Mesenchymal stem cell (in vitro differentiated cells and primary cell): ENCODE measurements around the gene MEX3B.

ENCODE experiments used
- DNase-seq: peaks from one replicate; pipeline ENCODE4 v3.0.0-alpha.2; 2013
- H2AFZ ChIP-seq: one replicate; pipeline ENCODE4 v1.6.1; 2013; ENCODE audit warnings: low read depth, mild to moderate bottlenecking, control low read depth, inconsistent platforms, low read length, moderate library complexity
- H2AK5ac ChIP-seq: 2 replicates; pipeline ENCODE4 v1.6.1; 2013; ENCODE audit warnings: low read length, moderate library complexity, mild to moderate bottlenecking, inconsistent platforms; ENCODE audit not compliant: severe bottlenecking
- H2BK120ac ChIP-seq: one replicate; pipeline ENCODE4 v1.6.1; 2013; ENCODE audit warnings: low read depth, mild to moderate bottlenecking, inconsistent platforms, low read length, moderate library complexity
- H2BK12ac ChIP-seq, 2 experiments: one replicate each; pipeline ENCODE4 v1.6.1; 2013; ENCODE audit warnings: inconsistent platforms in 2 of 2, low read length in 2 of 2, mild to moderate bottlenecking in 2 of 2, moderate library complexity in 2 of 2, control low read depth in 1 of 2
- H2BK15ac ChIP-seq: one replicate; pipeline ENCODE4 v1.6.1; 2013; ENCODE audit warnings: mild to moderate bottlenecking, low read depth, inconsistent platforms; ENCODE audit not compliant: poor library complexity, severe bottlenecking
- H2BK5ac ChIP-seq: 2 replicates; pipeline ENCODE4 v1.6.1; 2013; ENCODE audit warnings: low read depth, mild to moderate bottlenecking, low read length, control low read depth, inconsistent platforms; ENCODE audit not compliant: poor library complexity, severe bottlenecking
- H3K14ac ChIP-seq, 2 experiments: one replicate each; pipeline ENCODE4 v1.6.1; 2013; ENCODE audit warnings: inconsistent platforms in 2 of 2, low read length in 2 of 2, control low read depth in 1 of 2, mild to moderate bottlenecking in 1 of 2, moderate library complexity in 1 of 2
- H3K18ac ChIP-seq, 2 experiments: one replicate each; pipeline ENCODE4 v1.6.1; 2013; ENCODE audit warnings: inconsistent platforms in 2 of 2, low read length in 2 of 2, control low read depth in 1 of 2, low read depth in 1 of 2, mild to moderate bottlenecking in 1 of 2
- H3K23ac ChIP-seq, 2 experiments: one replicate each; pipeline ENCODE4 v1.6.1; 2013; ENCODE audit warnings: inconsistent platforms in 2 of 2, low read length in 2 of 2, mild to moderate bottlenecking in 2 of 2, moderate library complexity in 2 of 2, control low read depth in 1 of 2
- H3K27ac ChIP-seq: 2 replicates; pipeline ENCODE4 v1.5.1; 2013; ENCODE audit warnings: mild to moderate bottlenecking, moderate library complexity, low read length, control low read depth, inconsistent platforms; ENCODE audit not compliant: poor library complexity, severe bottlenecking
- H3K27me3 ChIP-seq, 2 experiments: 2 replicates each; pipeline versions ENCODE4 v1.6.1 to v1.7.0; 2013; ENCODE audit warnings: low read length in 2 of 2, mild to moderate bottlenecking in 2 of 2, moderate library complexity in 2 of 2, control low read depth in 1 of 2, inconsistent platforms in 1 of 2; ENCODE audit not compliant: control insufficient read depth in 1 of 2, insufficient read depth in 1 of 2
- H3K36me3 ChIP-seq, 2 experiments: 2 replicates each; pipeline versions ENCODE4 v1.6.1 to v1.7.0; 2013; ENCODE audit warnings: low read length in 2 of 2, control low read depth in 1 of 2, inconsistent platforms in 1 of 2, low read depth in 1 of 2, mild to moderate bottlenecking in 1 of 2; ENCODE audit not compliant: insufficient read depth in 2 of 2, control insufficient read depth in 1 of 2
- H3K4ac ChIP-seq, 2 experiments: one replicate each; pipeline ENCODE4 v1.6.1; 2013; ENCODE audit warnings: inconsistent platforms in 2 of 2, low read length in 2 of 2, mild to moderate bottlenecking in 2 of 2, moderate library complexity in 2 of 2, control low read depth in 1 of 2, low read depth in 1 of 2
- H3K4me1 ChIP-seq: 2 replicates; pipeline ENCODE4 v1.6.1; 2013; ENCODE audit warnings: low read depth, low read length, control low read depth; ENCODE audit not compliant: control insufficient read depth, insufficient read depth
- H3K4me2 ChIP-seq: 2 replicates; pipeline ENCODE4 v1.6.1; 2013; ENCODE audit warnings: low read length, mild to moderate bottlenecking, inconsistent platforms; ENCODE audit not compliant: poor library complexity, severe bottlenecking
- H3K4me3 ChIP-seq, 2 experiments: 2 replicates each; pipeline versions ENCODE4 v1.5.1 to v1.7.0; 2013; ENCODE audit warnings: low read length in 2 of 2, mild to moderate bottlenecking in 2 of 2, control low read depth in 1 of 2, low read depth in 1 of 2; ENCODE audit not compliant: insufficient read depth in 1 of 2
- H3K79me1 ChIP-seq: replicated peaks from 2 replicates; pipeline ENCODE4 v1.6.1; 2013; ENCODE audit warnings: mild to moderate bottlenecking, control low read depth, low read length, inconsistent platforms; ENCODE audit not compliant: poor library complexity, severe bottlenecking
- H3K9ac ChIP-seq: 2 replicates; pipeline ENCODE4 v1.7.0; 2013; ENCODE audit warnings: mild to moderate bottlenecking, low read length, moderate library complexity
- H3K9me3 ChIP-seq: 2 replicates; pipeline ENCODE4 v1.7.0; 2013; ENCODE audit warnings: mild to moderate bottlenecking, low read length; ENCODE audit not compliant: control insufficient read depth
- H4K8ac ChIP-seq: one replicate; pipeline ENCODE4 v1.6.1; 2013; ENCODE audit warnings: inconsistent platforms, mild to moderate bottlenecking, low read length, moderate library complexity
- H4K91ac ChIP-seq: one replicate; pipeline ENCODE4 v1.6.1; 2013; ENCODE audit warnings: mild to moderate bottlenecking, low read length, inconsistent platforms
- WGBS: methylation state at CpG from one replicate; pipeline ENCODE4 v1.1.7; 2013; ENCODE audit warnings: mixed read lengths; 5-methylcytosine and 5-hydroxymethylcytosine counted together

The MEX3B gene

DNA sequence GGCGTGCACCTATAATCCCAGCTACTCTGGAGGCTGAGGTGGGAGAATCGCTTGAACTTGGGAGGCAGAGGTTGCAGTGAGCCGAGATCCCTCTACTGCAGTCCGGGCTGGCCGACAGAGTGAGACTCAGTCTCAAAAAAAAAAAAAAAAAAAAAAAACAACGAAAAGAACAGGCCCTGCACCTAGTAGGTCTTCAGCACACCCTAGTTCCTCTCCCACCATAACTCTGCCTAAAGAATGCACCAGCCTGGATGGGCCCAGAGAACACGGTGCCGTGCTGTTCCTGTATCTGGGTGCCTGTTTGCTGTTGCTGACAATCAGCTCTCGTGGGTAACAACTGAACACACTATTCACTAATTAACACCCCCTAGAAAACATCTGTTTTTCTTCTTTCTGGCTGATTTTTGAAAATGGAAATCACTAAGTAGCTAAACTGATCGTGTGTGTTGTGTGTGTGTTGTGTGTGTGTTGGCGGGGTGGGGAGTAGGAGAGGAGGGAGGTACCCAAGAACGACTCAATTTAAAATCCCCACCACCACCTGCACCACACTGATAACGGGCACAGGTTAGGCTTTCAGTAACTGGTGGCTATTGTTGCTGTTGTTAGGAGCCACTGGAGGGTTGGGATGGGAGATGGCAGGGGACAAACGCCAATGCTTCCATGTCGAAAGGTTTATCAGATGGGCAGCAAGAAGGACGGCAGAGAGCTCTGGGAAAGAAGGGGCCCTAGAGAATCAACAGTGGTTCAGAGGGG lies 40.6 kb upstream of the MEX3B start:
- peaks cover 7 to 33% of the 10 kb centered on the region in 2 experiments for H3K27me3 ChIP-seq
- H3K9ac ChIP-seq: no peak overlapping the region
- DNase-seq: no peak
- no peak overlapping the region for H3K27ac ChIP-seq
- H3K36me3 ChIP-seq: no peaks in the 10 kb centered on the region
- H2BK15ac ChIP-seq: no peak overlapping the region
- no peak overlapping the region for H3K23ac ChIP-seq
- no peak overlapping the region for H2BK120ac ChIP-seq
- no peak overlapping the region for H3K4me2 ChIP-seq
- no peak overlapping the region for H3K4ac ChIP-seq
- H4K91ac ChIP-seq: no peak overlapping the region
- no peak overlapping the region for H2BK5ac ChIP-seq
- H3K18ac ChIP-seq: no peak overlapping the region
- no peak overlapping the region for H4K8ac ChIP-seq
- H3K79me1 ChIP-seq: no peaks in the 10 kb centered on the region
- H3K4me1 ChIP-seq: peaks cover 4% of the 10 kb centered on the region
- no peak overlapping the region for H3K4me3 ChIP-seq
- 92% methylated on average over 12 of the region's 16 CpGs for WGBS
- no peak overlapping the region for H2AK5ac ChIP-seq
- H2AFZ ChIP-seq: no peak overlapping the region
- no peaks in the 10 kb centered on the region for H3K9me3 ChIP-seq
- H2BK12ac ChIP-seq: no peak overlapping the region
- H3K14ac ChIP-seq: no peak overlapping the region

DNA sequence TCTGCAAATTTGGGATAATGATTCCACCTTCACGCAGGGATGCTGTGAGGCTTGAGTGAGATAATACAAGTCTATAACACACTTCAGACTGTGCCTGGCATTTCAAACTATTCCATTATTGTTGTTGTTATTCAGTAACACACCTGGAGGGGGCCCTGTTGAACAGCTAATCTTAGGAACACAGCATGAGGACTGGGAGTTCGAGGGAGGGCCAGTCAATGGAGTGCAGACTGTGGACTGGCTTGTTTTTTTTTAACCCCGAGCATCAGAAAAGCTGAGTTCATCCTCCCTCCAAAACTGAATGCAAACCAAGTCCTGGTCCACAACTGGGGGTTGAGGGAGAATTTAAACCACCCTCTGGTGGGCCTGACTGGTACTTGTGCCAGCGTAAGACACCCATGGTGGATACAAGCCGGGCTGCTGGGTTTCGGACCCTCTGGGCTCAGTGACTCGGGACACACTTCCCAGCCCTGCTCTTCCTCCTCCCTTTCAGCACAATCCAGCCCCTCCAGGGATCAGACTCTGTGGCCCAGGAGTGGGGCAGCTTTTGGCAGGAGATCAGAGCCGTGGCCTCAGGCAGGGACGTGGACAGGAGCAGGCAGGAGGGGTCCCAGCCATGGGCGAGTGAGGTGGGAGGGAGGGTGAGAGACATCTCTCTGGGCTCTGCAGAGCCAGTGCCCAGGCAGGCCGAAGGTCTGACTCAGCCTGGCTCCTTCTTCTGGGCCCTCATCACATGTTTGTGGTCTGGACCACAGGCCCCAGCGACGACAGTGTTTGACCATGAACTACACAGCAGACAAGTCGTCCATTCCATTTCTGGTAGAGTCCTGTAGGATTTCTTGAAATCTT lies 36.3 kb upstream of the MEX3B start:
- Histone ChIP-seq H3K4me3 (no peak overlapping the region), H3K4me2 (no peak overlapping the region), H3K4me1 (peaks cover 4% of the 10 kb centered on the region), H3K18ac (peak overlapping the region in 1 of 2 experiments; percentile 81), H2BK120ac (no peak overlapping the region), H4K91ac (peak overlapping the region; percentile 71), H3K79me1 (no peaks in the 10 kb centered on the region), H3K23ac (no peak overlapping the region), H2BK5ac (no peak overlapping the region), H3K36me3 (no peaks in the 10 kb centered on the region), H3K27ac (no peak overlapping the region), H2AFZ (peak overlapping the region; percentile 60), H3K4ac (no peak overlapping the region), H3K9me3 (no peaks in the 10 kb centered on the region), H4K8ac (peak overlapping the region; percentile 33), H3K14ac (peak overlapping the region in 1 of 2 experiments; percentile 9), H2BK15ac (no peak overlapping the region), H2AK5ac (no peak overlapping the region), H3K27me3 (peaks cover 7 to 29% of the 10 kb centered on the region in 2 experiments), H2BK12ac (peak overlapping the region; percentile 45 to 70), H3K9ac (no peak overlapping the region)
- WGBS: 66% methylated on average over 7 of the region's 14 CpGs
- peak; percentile 88 for DNase-seq

DNA sequence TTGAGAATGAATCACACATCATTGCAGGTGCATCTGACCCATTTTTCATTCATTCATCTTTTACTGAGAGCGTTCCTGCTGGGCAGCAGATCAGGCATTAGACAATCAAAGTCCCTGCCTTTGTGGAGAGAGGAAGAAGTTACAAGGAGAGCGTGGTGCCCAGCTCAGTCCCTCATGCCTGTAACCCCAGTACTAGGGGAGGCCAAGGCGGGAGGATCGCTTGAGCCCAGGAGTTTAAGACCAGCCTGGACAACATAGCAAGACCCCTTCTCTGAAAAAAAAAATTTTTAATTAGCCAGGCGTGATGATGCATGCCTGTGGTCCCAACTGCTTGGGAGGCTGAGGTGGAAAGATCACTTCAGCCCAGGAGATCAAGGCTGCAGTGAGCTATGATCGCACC lies 35.0 kb upstream of the MEX3B start:
- Histone ChIP-seq H3K4me2 (no peak overlapping the region), H3K4me1 (peaks cover 4% of the 10 kb centered on the region), H2BK5ac (no peak overlapping the region), H3K4ac (no peak overlapping the region), H3K27me3 (peaks cover 10 to 32% of the 10 kb centered on the region in 2 experiments), H4K91ac (no peak overlapping the region), H3K18ac (no peak overlapping the region), H3K9ac (no peak overlapping the region), H3K27ac (no peak overlapping the region), H2AK5ac (no peak overlapping the region), H3K9me3 (no peaks in the 10 kb centered on the region), H2BK120ac (no peak overlapping the region), H2BK12ac (no peak overlapping the region), H3K4me3 (no peak overlapping the region), H3K23ac (no peak overlapping the region), H2BK15ac (no peak overlapping the region), H2AFZ (no peak overlapping the region), H3K36me3 (no peaks in the 10 kb centered on the region), H3K14ac (no peak overlapping the region), H4K8ac (no peak overlapping the region), H3K79me1 (no peaks in the 10 kb centered on the region)
- DNase-seq: no peak
- WGBS: 89% methylated on average over 4 of the region's 6 CpGs

DNA sequence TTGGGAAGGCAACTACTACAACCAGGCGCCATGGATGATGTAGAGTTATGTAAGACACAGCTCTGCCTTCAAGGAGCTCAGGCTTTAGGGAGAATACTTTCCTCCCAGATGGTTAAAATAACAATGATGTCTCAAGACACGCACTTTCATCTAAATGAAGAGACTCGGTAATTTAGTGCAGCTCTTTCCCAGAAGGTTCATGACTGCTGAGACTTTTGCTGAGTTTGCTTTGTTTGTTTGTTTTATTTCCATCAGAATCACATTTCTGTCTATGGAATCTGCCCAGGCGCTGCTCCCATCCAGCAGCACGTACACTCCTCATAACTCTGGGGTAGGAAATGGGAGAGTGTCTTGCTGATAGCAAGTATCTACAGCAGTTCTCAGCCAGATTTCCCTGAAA lies 33.9 kb upstream of the MEX3B start:
- H2BK120ac ChIP-seq: no peak overlapping the region
- H3K18ac ChIP-seq: no peak overlapping the region
- DNase-seq: no peak
- 74% methylated on average over 5 of the region's 5 CpGs for WGBS
- H3K4me1 ChIP-seq: peaks cover 4% of the 10 kb centered on the region
- H4K8ac ChIP-seq: no peak overlapping the region
- no peak overlapping the region for H3K27ac ChIP-seq
- no peak overlapping the region for H3K23ac ChIP-seq
- H3K79me1 ChIP-seq: no peaks in the 10 kb centered on the region
- H3K36me3 ChIP-seq: no peaks in the 10 kb centered on the region
- no peak overlapping the region for H2BK12ac ChIP-seq
- no peak overlapping the region for H3K4ac ChIP-seq
- H3K4me3 ChIP-seq: no peak overlapping the region
- no peak overlapping the region for H2BK5ac ChIP-seq
- peaks cover 7 to 26% of the 10 kb centered on the region in 2 experiments for H3K27me3 ChIP-seq
- H4K91ac ChIP-seq: no peak overlapping the region
- H3K9ac ChIP-seq: no peak overlapping the region
- H2AFZ ChIP-seq: no peak overlapping the region
- no peak overlapping the region for H2BK15ac ChIP-seq
- no peaks in the 10 kb centered on the region for H3K9me3 ChIP-seq
- H3K14ac ChIP-seq: no peak overlapping the region
- no peak overlapping the region for H2AK5ac ChIP-seq
- no peak overlapping the region for H3K4me2 ChIP-seq
